Testis (tissue), 3 donors: ENCODE results near the gene PNPLA6. TPM values are rescaled to one million over a fixed set of nuclear protein-coding genes. Genes with fewer than 3 reads are reported as not detected.

ENCODE experiments used
- DNase-seq: peaks from one replicate; pipeline ENCODE4 v3.0.0-alpha.2; 2019
- H3K27ac ChIP-seq, 2 donors: fragments of 200-600 bp; sonication (generic); one replicate each; pipeline ENCODE4 v1.5.1; 2019
- H3K27me3 ChIP-seq: fragments of 200-600 bp; sonication (generic); one replicate; pipeline ENCODE4 v1.5.1; 2019
- H3K36me3 ChIP-seq: fragments of 200-600 bp; sonication (generic); one replicate; pipeline ENCODE4 v1.5.1; 2017; ENCODE audit warnings: low read depth; ENCODE audit errors: missing control alignments
- H3K4me1 ChIP-seq: fragments of 200-600 bp; sonication (generic); one replicate; pipeline ENCODE4 v1.5.1; 2019
- H3K4me3 ChIP-seq, 2 donors: fragments of 200-600 bp; sonication (generic); one replicate each; pipeline ENCODE4 v1.5.1; 2017 to 2019
- H3K9me3 ChIP-seq: fragments of 200-600 bp; sonication (generic); one replicate; pipeline ENCODE4 v1.5.1; 2017
- POLR2A ChIP-seq: fragments of 450-650 bp; IDR thresholded peaks from one replicate; pipeline ENCODE4 v1.6.1; 2017; ENCODE audit warnings: antibody characterized with exemption, mild to moderate bottlenecking, moderate library complexity
- WGBS, 2 donors: methylation state at CpG; one replicate each; pipeline ENCODE4 v1.1.5; 2018; 5-methylcytosine and 5-hydroxymethylcytosine counted together
- intact Hi-C: fragments of 100-400 bp; cut with DNase I; formaldehyde crosslinking; loops from one replicate; pipeline ENCODE4 v1.15.1; 2023; ENCODE audit warnings: low total_unique reads
- polyA plus RNA-seq: library from polyadenylated mRNA; stranded (reverse); fragments of 350-450 nt; fragmentation: Illumina TruSeq; extraction: RNeasy Lipid Tissue Mini Kit (QIAGEN cat#74804); gene quantifications from one replicate; pipeline ENCODE4 v1.2.3, GENCODE V29; 2014; ENCODE audit warnings: low read depth, low replicate concordance; ENCODE audit not compliant: insufficient read depth
- total RNA-seq, 2 donors: library from RNA; depleted of rRNA; stranded (reverse); fragments of >200 nt; gene quantifications; one replicate each; pipeline ENCODE4 v1.2.3, GENCODE V29; 2016
- TF ChIP-seq, protein P1 (sequence below), 3 experiments: fragments of 450-650 bp in 2 of 3; fragments of 200-600 bp in 1 of 3; sonication (generic) in 1 of 3; IDR thresholded peaks; one replicate each; pipeline ENCODE4 v1.5.1; 2016 to 2019; ENCODE audit warnings: antibody characterized with exemption in 3 of 3, mild to moderate bottlenecking in 2 of 3, moderate library complexity in 1 of 3

The PNPLA6 gene
- total and polyA plus RNA-seq, 3 donors from 2014 or later: 109 to 153 (median 143) TPM

DNA sequence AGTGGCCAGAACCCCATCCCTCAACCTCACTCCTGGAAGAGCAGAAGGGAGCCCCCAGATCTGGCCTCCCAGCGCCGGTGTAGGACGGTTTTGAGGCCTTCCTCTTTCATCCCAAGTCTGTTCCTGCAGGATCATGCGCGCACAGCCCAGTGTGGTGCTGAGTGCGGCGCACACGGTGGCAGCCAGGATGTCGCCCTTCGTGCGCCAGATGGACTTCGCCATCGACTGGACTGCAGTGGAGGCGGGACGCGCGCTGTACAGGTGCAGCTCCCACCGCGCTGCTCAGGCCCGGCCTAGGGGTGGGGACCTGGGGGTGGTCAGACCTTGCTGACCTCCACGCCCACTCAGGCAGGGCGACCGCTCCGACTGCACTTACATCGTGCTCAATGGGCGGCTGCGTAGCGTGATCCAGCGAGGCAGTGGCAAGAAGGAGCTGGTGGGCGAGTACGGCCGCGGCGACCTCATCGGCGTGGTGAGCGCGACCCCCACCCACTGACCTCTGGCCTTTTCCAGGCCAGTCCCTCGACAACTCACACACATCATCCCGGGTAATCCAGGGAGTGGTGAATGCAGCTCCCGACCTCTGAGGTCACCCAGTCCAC, 14.8 kb downstream of the PNPLA6 start:
- H3K4me1 ChIP-seq: no peaks in the 10 kb centered on the region
- intact Hi-C loops: no loop called here
- TF ChIP-seq, protein P1, sequence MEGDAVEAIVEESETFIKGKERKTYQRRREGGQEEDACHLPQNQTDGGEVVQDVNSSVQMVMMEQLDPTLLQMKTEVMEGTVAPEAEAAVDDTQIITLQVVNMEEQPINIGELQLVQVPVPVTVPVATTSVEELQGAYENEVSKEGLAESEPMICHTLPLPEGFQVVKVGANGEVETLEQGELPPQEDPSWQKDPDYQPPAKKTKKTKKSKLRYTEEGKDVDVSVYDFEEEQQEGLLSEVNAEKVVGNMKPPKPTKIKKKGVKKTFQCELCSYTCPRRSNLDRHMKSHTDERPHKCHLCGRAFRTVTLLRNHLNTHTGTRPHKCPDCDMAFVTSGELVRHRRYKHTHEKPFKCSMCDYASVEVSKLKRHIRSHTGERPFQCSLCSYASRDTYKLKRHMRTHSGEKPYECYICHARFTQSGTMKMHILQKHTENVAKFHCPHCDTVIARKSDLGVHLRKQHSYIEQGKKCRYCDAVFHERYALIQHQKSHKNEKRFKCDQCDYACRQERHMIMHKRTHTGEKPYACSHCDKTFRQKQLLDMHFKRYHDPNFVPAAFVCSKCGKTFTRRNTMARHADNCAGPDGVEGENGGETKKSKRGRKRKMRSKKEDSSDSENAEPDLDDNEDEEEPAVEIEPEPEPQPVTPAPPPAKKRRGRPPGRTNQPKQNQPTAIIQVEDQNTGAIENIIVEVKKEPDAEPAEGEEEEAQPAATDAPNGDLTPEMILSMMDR (IDR thresholded peaks at IDR 0.05): no peak
- no peak for TF ChIP-seq POLR2A
- no peaks in the 10 kb centered on the region for H3K27me3 ChIP-seq
- H3K9me3 ChIP-seq: no peaks in the 10 kb centered on the region
- peak overlapping the region in 1 of 2 donors; percentile 39 for H3K4me3 ChIP-seq
- no peaks in the 10 kb centered on the region for H3K36me3 ChIP-seq
- DNase-seq: no peak
- H3K27ac ChIP-seq: no peak overlapping the region
- 51 to 91% methylated on average over 28 to 41 of the region's 41 CpGs for WGBS, 2 donors

GRCh38 chr19:7550987-7551761, 15.7 kb downstream of the PNPLA6 start:
- Histone ChIP-seq H3K27ac (no peak overlapping the region), H3K4me1 (no peaks in the 10 kb centered on the region), H3K9me3 (no peaks in the 10 kb centered on the region), H3K36me3 (no peaks in the 10 kb centered on the region), H3K4me3 (peak overlapping the region; percentile 12 to 39), H3K27me3 (no peaks in the 10 kb centered on the region)
- intact Hi-C loops: no loop called here
- WGBS, 2 donors: 26 to 44% methylated on average over 17 to 50 of the region's 51 CpGs
- peak; percentile 90 for DNase-seq
- no peak for TF ChIP-seq POLR2A
- TF ChIP-seq, protein P1 (IDR thresholded peaks at IDR 0.05): peak in 1 of 3 experiments; percentile 4

DNA sequence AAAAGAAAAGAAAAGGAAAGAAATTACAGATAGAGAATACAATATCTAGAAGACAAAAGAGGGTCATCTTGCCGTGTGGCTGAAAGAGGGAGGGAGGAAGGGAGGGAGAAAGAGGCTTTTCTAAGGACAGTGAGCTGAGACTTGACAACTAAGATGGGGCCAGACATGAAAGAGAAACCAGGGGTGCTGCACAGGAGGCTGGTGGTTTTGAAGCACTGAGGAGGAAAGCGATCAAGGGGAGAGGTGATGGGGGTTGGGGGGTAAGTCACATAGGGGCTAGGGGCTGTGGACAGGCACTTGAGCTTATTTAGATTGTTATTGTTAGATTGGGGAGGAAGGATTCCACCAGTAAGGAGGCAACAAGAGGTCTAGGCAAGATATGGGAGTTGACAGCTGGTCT, 17.3 kb downstream of the PNPLA6 start:
- no peaks in the 10 kb centered on the region for H3K27me3 ChIP-seq
- no peak overlapping the region for H3K27ac ChIP-seq
- DNase-seq: no peak
- H3K4me3 ChIP-seq: no peak overlapping the region
- TF ChIP-seq, protein P1 (IDR thresholded peaks at IDR 0.05): no peak
- no peak for TF ChIP-seq POLR2A
- no peaks in the 10 kb centered on the region for H3K36me3 ChIP-seq
- no peaks in the 10 kb centered on the region for H3K4me1 ChIP-seq
- WGBS, 2 donors: 48 to 72% methylated on average over 2 of the region's 2 CpGs
- intact Hi-C loops: no loop called here
- H3K9me3 ChIP-seq: no peaks in the 10 kb centered on the region

- Histone ChIP-seq H3K27ac (no peak overlapping the region), H3K9me3 (no peaks in the 10 kb centered on the region), H3K27me3 (no peaks in the 10 kb centered on the region), H3K4me1 (no peaks in the 10 kb centered on the region), H3K36me3 (peaks cover 6% of the 10 kb centered on the region), H3K4me3 (peak overlapping the region in 1 of 2 donors; percentile 44)
- TF ChIP-seq, protein P1 (IDR thresholded peaks at IDR 0.05): no peak
- TF ChIP-seq POLR2A: no peak
- WGBS, 2 donors: 75 to 84% methylated on average over 7 to 28 of the region's 28 CpGs
- no peak for DNase-seq
- intact Hi-C loops: no loop called here
Observed at GRCh38 chr19:7554565-7554964, 19.0 kb downstream of the PNPLA6 start.
